ENCODE data around the gene JAZF1. TPM values are rescaled to one million over a fixed set of nuclear protein-coding genes. Genes with fewer than 3 reads are reported as not detected.

Gene JAZF1
- polyA plus RNA-seq, 4 donors, result 0.67 to 4.6 (median 3.5) TPM

- Histone ChIP-seq H3K4me1 (ENCODE audit: control insufficient read depth in 3 of 3, insufficient read depth in 2 of 3, low read depth in 1 of 3, low read length in 2 of 3) (peaks cover 0 to 5% (median 0%) of the 10 kb centered on the region in 3 donors), H3K27ac (ENCODE audit: low read depth in 1 of 3, low read length in 2 of 3) (peak overlapping the region in 1 of 3 donors; percentile 17), H3K4me3 (ENCODE audit: low read depth in 1 of 3, low read length in 3 of 3) (no peak overlapping the region), H3K9me3 (ENCODE audit: control insufficient read depth in 2 of 2, insufficient read depth in 1 of 2, low read depth in 1 of 2, low read length in 1 of 2) (no peaks in the 10 kb centered on the region), H3K36me3 (ENCODE audit: control insufficient read depth in 3 of 3, insufficient read depth in 2 of 3, low read depth in 1 of 3, low read length in 3 of 3) (no peaks in the 10 kb centered on the region), H3K27me3 (ENCODE audit: control insufficient read depth in 3 of 3, insufficient read depth in 3 of 3, low read length in 3 of 3) (no peaks in the 10 kb centered on the region)
- FAIRE-seq (no peak), DNase-seq (no peak)
- WGBS, 3 donors, result 50 to 63% (median 59%) methylated on average over 7 of the region's 7 CpGs
Observed at GRCh38 chr7:28005075-28005846, 175.3 kb downstream of the JAZF1 start.

- DNase-seq (no peak), FAIRE-seq (no peak)
- Histone ChIP-seq H3K27ac (ENCODE audit: low read depth in 1 of 3, low read length in 2 of 3) (no peak overlapping the region), H3K27me3 (ENCODE audit: control insufficient read depth in 3 of 3, insufficient read depth in 3 of 3, low read length in 3 of 3) (no peaks in the 10 kb centered on the region), H3K4me3 (ENCODE audit: low read depth in 1 of 3, low read length in 3 of 3) (no peak overlapping the region), H3K4me1 (ENCODE audit: control insufficient read depth in 3 of 3, insufficient read depth in 2 of 3, low read depth in 1 of 3, low read length in 2 of 3) (peaks cover 0 to 5% (median 0%) of the 10 kb centered on the region in 3 donors), H3K9me3 (ENCODE audit: control insufficient read depth in 2 of 2, insufficient read depth in 1 of 2, low read depth in 1 of 2, low read length in 1 of 2) (no peaks in the 10 kb centered on the region), H3K36me3 (ENCODE audit: control insufficient read depth in 3 of 3, insufficient read depth in 2 of 3, low read depth in 1 of 3, low read length in 3 of 3) (no peaks in the 10 kb centered on the region)
- 93 to 100% (median 97%) methylated on average over 2 of the region's 2 CpGs for WGBS, 3 donors
Observed at GRCh38 chr7:28003408-28003807, 177.2 kb downstream of the JAZF1 start.

DNA sequence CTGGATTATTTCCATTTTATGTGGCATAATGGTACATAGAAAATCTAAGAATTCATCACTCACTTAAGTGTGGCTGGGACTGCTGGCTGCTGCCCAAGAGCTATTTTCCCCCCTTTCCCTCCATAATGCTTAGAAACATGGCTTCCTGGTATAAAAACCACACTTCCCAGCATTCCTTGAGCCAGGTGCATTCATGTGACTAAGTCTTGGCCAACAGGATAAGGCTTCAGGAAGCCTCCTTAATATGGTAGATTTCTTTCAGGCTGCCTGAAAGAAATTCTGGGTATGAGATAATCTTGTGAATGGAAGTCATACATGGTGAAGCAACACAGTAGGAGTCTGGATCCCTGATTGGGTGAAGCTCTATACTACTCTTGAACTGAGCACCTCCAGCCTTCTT, 178.0 kb downstream of the JAZF1 start:
- no peaks in the 10 kb centered on the region for H3K9me3 ChIP-seq (ENCODE audit: control insufficient read depth in 2 of 2, insufficient read depth in 1 of 2, low read depth in 1 of 2, low read length in 1 of 2)
- no peak for FAIRE-seq

DNA sequence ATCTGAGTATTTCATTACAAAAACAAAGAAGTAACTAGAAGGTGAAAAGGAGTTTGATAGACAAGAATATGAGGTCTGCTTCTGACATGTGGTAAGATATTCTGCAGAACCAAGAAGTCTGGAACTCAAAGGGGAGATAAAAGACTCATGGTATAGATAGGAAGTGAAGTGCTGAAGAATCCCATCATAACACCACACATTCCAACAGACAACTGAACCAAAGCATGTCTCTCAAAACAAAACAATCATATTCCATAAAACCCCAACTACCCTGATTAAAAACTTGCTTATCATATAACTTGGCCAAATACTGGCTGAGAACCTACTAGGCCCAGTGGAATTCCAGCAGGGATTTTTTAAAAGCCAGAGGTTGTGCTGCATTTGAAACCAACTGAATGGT, 178.7 kb downstream of the JAZF1 start:
- H3K27me3 ChIP-seq (ENCODE audit: control insufficient read depth in 3 of 3, insufficient read depth in 3 of 3, low read length in 3 of 3), result no peaks in the 10 kb centered on the region
- no peak overlapping the region for H3K27ac ChIP-seq (ENCODE audit: low read depth in 1 of 3, low read length in 2 of 3)
- no peak for DNase-seq
- no peak overlapping the region for H3K4me3 ChIP-seq (ENCODE audit: low read depth in 1 of 3, low read length in 3 of 3)
- H3K9me3 ChIP-seq (ENCODE audit: control insufficient read depth in 2 of 2, insufficient read depth in 1 of 2, low read depth in 1 of 2, low read length in 1 of 2), result no peaks in the 10 kb centered on the region
- H3K36me3 ChIP-seq (ENCODE audit: control insufficient read depth in 3 of 3, insufficient read depth in 2 of 3, low read depth in 1 of 3, low read length in 3 of 3), result no peaks in the 10 kb centered on the region
- H3K4me1 ChIP-seq (ENCODE audit: control insufficient read depth in 3 of 3, insufficient read depth in 2 of 3, low read depth in 1 of 3, low read length in 2 of 3), result peaks cover 0 to 5% (median 0%) of the 10 kb centered on the region in 3 donors
- FAIRE-seq, result no peak

More for the DNA sequence above, 178.0 kb downstream of the JAZF1 start:
- H3K4me1 ChIP-seq (ENCODE audit: control insufficient read depth in 3 of 3, insufficient read depth in 2 of 3, low read depth in 1 of 3, low read length in 2 of 3), result peaks cover 0 to 5% (median 0%) of the 10 kb centered on the region in 3 donors
- no peak for DNase-seq
- H3K27me3 ChIP-seq (ENCODE audit: control insufficient read depth in 3 of 3, insufficient read depth in 3 of 3, low read length in 3 of 3), result no peaks in the 10 kb centered on the region
- H3K4me3 ChIP-seq (ENCODE audit: low read depth in 1 of 3, low read length in 3 of 3), result no peak overlapping the region
- H3K36me3 ChIP-seq (ENCODE audit: control insufficient read depth in 3 of 3, insufficient read depth in 2 of 3, low read depth in 1 of 3, low read length in 3 of 3), result no peaks in the 10 kb centered on the region
- H3K27ac ChIP-seq (ENCODE audit: low read depth in 1 of 3, low read length in 2 of 3), result no peak overlapping the region

- FAIRE-seq, result no peak
- Histone ChIP-seq H3K27me3 (ENCODE audit: control insufficient read depth in 3 of 3, insufficient read depth in 3 of 3, low read length in 3 of 3) (no peaks in the 10 kb centered on the region), H3K9me3 (ENCODE audit: control insufficient read depth in 2 of 2, insufficient read depth in 1 of 2, low read depth in 1 of 2, low read length in 1 of 2) (no peaks in the 10 kb centered on the region), H3K4me3 (ENCODE audit: low read depth in 1 of 3, low read length in 3 of 3) (no peak overlapping the region), H3K4me1 (ENCODE audit: control insufficient read depth in 3 of 3, insufficient read depth in 2 of 3, low read depth in 1 of 3, low read length in 2 of 3) (no peaks in the 10 kb centered on the region), H3K27ac (ENCODE audit: low read depth in 1 of 3, low read length in 2 of 3) (no peak overlapping the region), H3K36me3 (ENCODE audit: control insufficient read depth in 3 of 3, insufficient read depth in 2 of 3, low read depth in 1 of 3, low read length in 3 of 3) (no peaks in the 10 kb centered on the region)
- DNase-seq, result no peak
- WGBS, 3 donors, result 16 to 74% (median 59%) methylated on average over 3 of the region's 3 CpGs
Observed at GRCh38 chr7:27999829-28000228, 180.8 kb downstream of the JAZF1 start.

- H3K27ac ChIP-seq (ENCODE audit: low read depth in 1 of 3, low read length in 2 of 3), result no peak overlapping the region
- DNase-seq (no peak), FAIRE-seq (no peak)
- H3K36me3 ChIP-seq (ENCODE audit: control insufficient read depth in 3 of 3, insufficient read depth in 2 of 3, low read depth in 1 of 3, low read length in 3 of 3), result no peaks in the 10 kb centered on the region
- no peaks in the 10 kb centered on the region for H3K27me3 ChIP-seq (ENCODE audit: control insufficient read depth in 3 of 3, insufficient read depth in 3 of 3, low read length in 3 of 3)
- no peaks in the 10 kb centered on the region for H3K9me3 ChIP-seq (ENCODE audit: control insufficient read depth in 2 of 2, insufficient read depth in 1 of 2, low read depth in 1 of 2, low read length in 1 of 2)
- no peak overlapping the region for H3K4me3 ChIP-seq (ENCODE audit: low read depth in 1 of 3, low read length in 3 of 3)
- H3K4me1 ChIP-seq (ENCODE audit: control insufficient read depth in 3 of 3, insufficient read depth in 2 of 3, low read depth in 1 of 3, low read length in 2 of 3), result peaks cover 0 to 3% (median 0%) of the 10 kb centered on the region in 3 donors
- 41 to 88% (median 72%) methylated on average over 2 of the region's 2 CpGs for WGBS, 3 donors
Observed at GRCh38 chr7:27998382-27998781, 182.2 kb downstream of the JAZF1 start.

GRCh38 chr7:27997188-27997707, 183.3 kb downstream of the JAZF1 start:
- FAIRE-seq, result no peak
- H3K36me3 ChIP-seq (ENCODE audit: control insufficient read depth in 3 of 3, insufficient read depth in 2 of 3, low read depth in 1 of 3, low read length in 3 of 3), result no peaks in the 10 kb centered on the region
- no peak for DNase-seq
- no peaks in the 10 kb centered on the region for H3K27me3 ChIP-seq (ENCODE audit: control insufficient read depth in 3 of 3, insufficient read depth in 3 of 3, low read length in 3 of 3)
- H3K27ac ChIP-seq (ENCODE audit: low read depth in 1 of 3, low read length in 2 of 3), result no peak overlapping the region
- no peak overlapping the region for H3K4me3 ChIP-seq (ENCODE audit: low read depth in 1 of 3, low read length in 3 of 3)
- peaks cover 0 to 3% (median 0%) of the 10 kb centered on the region in 3 donors for H3K4me1 ChIP-seq (ENCODE audit: control insufficient read depth in 3 of 3, insufficient read depth in 2 of 3, low read depth in 1 of 3, low read length in 2 of 3)
- WGBS, 3 donors, result 92 to 93% (median 92%) methylated on average over 1 of the region's 1 CpG
- H3K9me3 ChIP-seq (ENCODE audit: control insufficient read depth in 2 of 2, insufficient read depth in 1 of 2, low read depth in 1 of 2, low read length in 1 of 2), result no peaks in the 10 kb centered on the region

GRCh38 chr7:27996141-27996540, 184.5 kb downstream of the JAZF1 start:
- FAIRE-seq (no peak), DNase-seq (no peak)
- WGBS, 3 donors, result 92 to 93% (median 93%) methylated on average over 7 of the region's 7 CpGs
- Histone ChIP-seq H3K27me3 (ENCODE audit: control insufficient read depth in 3 of 3, insufficient read depth in 3 of 3, low read length in 3 of 3) (no peaks in the 10 kb centered on the region), H3K9me3 (ENCODE audit: control insufficient read depth in 2 of 2, insufficient read depth in 1 of 2, low read depth in 1 of 2, low read length in 1 of 2) (no peaks in the 10 kb centered on the region), H3K4me1 (ENCODE audit: control insufficient read depth in 3 of 3, insufficient read depth in 2 of 3, low read depth in 1 of 3, low read length in 2 of 3) (peaks cover 0 to 3% (median 0%) of the 10 kb centered on the region in 3 donors), H3K36me3 (ENCODE audit: control insufficient read depth in 3 of 3, insufficient read depth in 2 of 3, low read depth in 1 of 3, low read length in 3 of 3) (no peaks in the 10 kb centered on the region), H3K27ac (ENCODE audit: low read depth in 1 of 3, low read length in 2 of 3) (no peak overlapping the region), H3K4me3 (ENCODE audit: low read depth in 1 of 3, low read length in 3 of 3) (no peak overlapping the region)
